ENCODE measurements around the gene TMEM240.

- TF ChIP-seq POLR2A (IDR thresholded peaks at IDR 0.05) (no peak), CTCF (IDR thresholded peaks at IDR 0.05) (no peak)
Measured at GRCh38 chr1:1535201-1536018, 5.0 kb downstream of the TMEM240 start.

All from adrenal gland (tissue), 5 donors.